ENCODE results near the gene METTL17. TPM values are rescaled to one million over a fixed set of nuclear protein-coding genes. Genes with fewer than 3 reads are reported as not detected.

Gene METTL17
- total and polyA plus RNA-seq, 2 experiments from 2014 or later: 31.3 to 87.7 TPM

DNA sequence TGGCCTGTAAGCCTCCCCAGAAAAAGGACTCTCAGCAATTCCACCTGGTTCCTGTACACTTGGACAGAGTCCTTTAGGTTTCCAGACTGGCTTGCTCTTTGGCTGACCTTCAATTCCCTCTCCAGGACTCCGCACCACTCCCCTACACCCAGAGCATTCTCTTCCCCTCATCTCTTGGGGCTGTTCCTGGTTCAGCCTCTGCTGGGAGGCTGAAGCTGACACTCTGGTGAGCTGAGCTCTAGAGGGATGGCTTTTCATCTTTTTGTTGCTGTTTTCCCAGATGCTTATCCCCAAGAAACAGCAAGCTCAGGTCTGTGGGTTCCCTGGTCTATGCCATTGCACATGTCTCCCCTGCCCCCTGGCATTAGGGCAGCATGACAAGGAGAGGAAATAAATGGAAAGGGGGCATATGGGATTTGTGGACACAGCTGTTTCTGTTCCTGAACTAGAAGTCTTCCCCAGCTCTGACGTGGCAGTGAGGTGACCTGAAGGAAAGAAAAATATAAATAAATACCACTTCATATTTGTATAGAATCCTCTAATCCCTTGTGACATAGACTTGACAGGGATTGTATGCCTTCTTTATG, 53.7 kb downstream of the METTL17 start:
- Histone ChIP-seq H3K9ac (no peak overlapping the region), H2AFZ (no peak overlapping the region), H3F3A (ENCODE audit: insufficient read depth) (peaks cover 14% of the 10 kb centered on the region), H3K4me2 (ENCODE audit: unreplicated experiment) (no peak overlapping the region), H3K4me3 (no peak overlapping the region), H3K27ac (no peak overlapping the region), H3K9me2 (ENCODE audit: insufficient read depth) (no peaks in the 10 kb centered on the region), H3K9me3 (ENCODE audit: low read depth) (no peaks in the 10 kb centered on the region), H3K4me1 (ENCODE audit: insufficient read depth) (peaks cover 27% of the 10 kb centered on the region), H3K27me3 (replicated peaks; ENCODE audit: insufficient read depth) (no peaks in the 10 kb centered on the region), H3K36me3 (ENCODE audit: low read depth) (no peaks in the 10 kb centered on the region), H3K79me2 (ENCODE audit: insufficient read depth) (no peaks in the 10 kb centered on the region), H4K20me1 (ENCODE audit: insufficient read depth) (no peaks in the 10 kb centered on the region)
- WGBS, 2 experiments (ENCODE audit: low coverage in 1 of 2, low lambda C conversion rate in 2 of 2, missing lambda C conversion rate in 2 of 2): 70 to 75% methylated on average over 2 of the region's 2 CpGs
- DNase-seq: no peak
- no peak for TF ChIP-seq EZH2phosphoT487 (IDR thresholded peaks at IDR 0.05; ENCODE audit: insufficient read depth, low read depth)
- no peak for TF ChIP-seq EZH2 (IDR thresholded peaks at IDR 0.05; ENCODE audit: insufficient read depth, poor library complexity, severe bottlenecking)
- in situ Hi-C loops (cut with MboI): no loop called here

DNA sequence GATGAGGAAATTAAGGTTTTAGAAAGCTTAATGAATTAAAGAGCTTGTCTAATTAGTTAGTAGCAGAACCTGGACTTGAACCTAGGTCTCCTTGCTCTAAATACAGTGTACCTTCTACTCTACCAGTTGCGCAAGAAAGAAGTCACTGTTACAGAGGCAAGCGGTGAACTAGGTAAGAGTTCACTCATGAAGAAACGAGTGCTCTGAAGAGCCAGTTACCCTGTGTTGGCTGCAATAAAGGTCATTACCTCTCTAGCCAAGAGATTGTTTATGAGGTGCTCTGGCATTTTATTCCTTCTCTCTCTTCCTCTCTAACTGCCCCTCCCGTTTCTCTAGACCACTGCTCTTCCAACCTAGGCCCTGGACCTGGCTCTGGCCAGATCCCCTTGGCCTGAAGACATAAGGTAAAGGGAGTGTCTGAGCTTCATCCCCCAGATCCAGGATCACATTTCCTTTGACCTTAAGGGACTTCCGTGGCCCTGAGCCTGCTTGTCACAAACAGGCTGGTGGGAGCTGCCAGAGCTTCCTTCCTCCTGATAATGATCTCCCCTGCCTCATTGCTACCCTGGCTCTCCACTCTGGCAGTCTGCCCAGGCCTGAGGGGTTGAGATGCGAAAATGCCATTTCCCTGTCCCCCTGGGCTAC, 54.3 kb downstream of the METTL17 start:
- TF ChIP-seq EZH2phosphoT487 (IDR thresholded peaks at IDR 0.05; ENCODE audit: insufficient read depth, low read depth): no peak
- no peak for TF ChIP-seq EZH2 (IDR thresholded peaks at IDR 0.05; ENCODE audit: insufficient read depth, poor library complexity, severe bottlenecking)
- Histone ChIP-seq H3K4me2 (ENCODE audit: unreplicated experiment) (no peak overlapping the region), H3K79me2 (ENCODE audit: insufficient read depth) (no peaks in the 10 kb centered on the region), H3K27ac (no peak overlapping the region), H3K9me2 (ENCODE audit: insufficient read depth) (no peaks in the 10 kb centered on the region), H2AFZ (no peak overlapping the region), H4K20me1 (ENCODE audit: insufficient read depth) (no peaks in the 10 kb centered on the region), H3K9ac (no peak overlapping the region), H3K9me3 (ENCODE audit: low read depth) (no peaks in the 10 kb centered on the region), H3F3A (ENCODE audit: insufficient read depth) (peaks cover 20% of the 10 kb centered on the region), H3K36me3 (ENCODE audit: low read depth) (no peaks in the 10 kb centered on the region), H3K4me3 (no peak overlapping the region), H3K4me1 (ENCODE audit: insufficient read depth) (peaks cover 28% of the 10 kb centered on the region), H3K27me3 (replicated peaks; ENCODE audit: insufficient read depth) (no peaks in the 10 kb centered on the region)
- no peak for DNase-seq
- in situ Hi-C loops (cut with MboI): no loop called here
- 65 to 66% methylated on average over 6 of the region's 6 CpGs for WGBS, 2 experiments (ENCODE audit: low coverage in 1 of 2, low lambda C conversion rate in 2 of 2, missing lambda C conversion rate in 2 of 2)

Small RNAs within 50 kb of the gene (microRNA-seq; reads per million reads assigned to microRNA genes)
- gene MIR6717 (ENCODE audit: borderline number of aligned reads): not detected

Small RNAs within 50 kb of the gene (small RNA-seq; reads per million reads assigned to genes)
- not detected for gene RN7SL189P (ENCODE audit: low read depth, low replicate concordance)

Other genes with a start within 250 kb of the METTL17 start
- not detected in 2 replicates for gene EDDM3A, start 244.1 kb upstream of the METTL17 start, total RNA-seq (2014; rRNA removed; shearing (Covaris generic))
- gene EDDM3A, start 244.1 kb upstream of the METTL17 start, polyA plus RNA-seq (2016; fragmentation: Nextera tagmentation; extraction: Ambion mirVana): not detected in 2 replicates
- not detected in 2 replicates for gene EDDM3B, start 221.6 kb upstream of the METTL17 start, total RNA-seq (2014; rRNA removed; shearing (Covaris generic))
- not detected in 2 replicates for gene EDDM3B, start 221.6 kb upstream of the METTL17 start, polyA plus RNA-seq (2016; fragmentation: Nextera tagmentation; extraction: Ambion mirVana)
- gene RNASE6, start 208.7 kb upstream of the METTL17 start, total RNA-seq (2014; rRNA removed; shearing (Covaris generic)): not detected in 2 replicates
- not detected in 2 replicates for gene RNASE6, start 208.7 kb upstream of the METTL17 start, polyA plus RNA-seq (2016; fragmentation: Nextera tagmentation; extraction: Ambion mirVana)
- not detected in 2 replicates for gene RNASE1, start 187.1 kb upstream of the METTL17 start, total RNA-seq (2014; rRNA removed; shearing (Covaris generic))
- not detected in 2 replicates for gene RNASE1, start 187.1 kb upstream of the METTL17 start, polyA plus RNA-seq (2016; fragmentation: Nextera tagmentation; extraction: Ambion mirVana)
- not detected in 2 replicates for gene RNASE3, start 98.6 kb upstream of the METTL17 start, total RNA-seq (2014; rRNA removed; shearing (Covaris generic))
- not detected in 2 replicates for gene RNASE3, start 98.6 kb upstream of the METTL17 start, polyA plus RNA-seq (2016; fragmentation: Nextera tagmentation; extraction: Ambion mirVana)
- gene RNASE2, start 34.5 kb upstream of the METTL17 start, total RNA-seq (2014; rRNA removed; shearing (Covaris generic)): not detected in 2 replicates
- gene RNASE2, start 34.5 kb upstream of the METTL17 start, polyA plus RNA-seq (2016; fragmentation: Nextera tagmentation; extraction: Ambion mirVana): not detected in 2 replicates
- gene SLC39A2, start 9.3 kb downstream of the METTL17 start, total RNA-seq (2014; rRNA removed; shearing (Covaris generic)): not detected in 2 replicates
- 0.24 TPM in 1 of 2 replicates, not detected in the other for gene SLC39A2, start 9.3 kb downstream of the METTL17 start, polyA plus RNA-seq (2016; fragmentation: Nextera tagmentation; extraction: Ambion mirVana)
- gene NDRG2, start 35.1 kb downstream of the METTL17 start, total RNA-seq (2014; rRNA removed; shearing (Covaris generic)): 2.8 TPM in 1 of 2 replicates, not detected in the other
- 0.28 and 0.85 TPM in 2 replicates for gene NDRG2, start 35.1 kb downstream of the METTL17 start, polyA plus RNA-seq (2016; fragmentation: Nextera tagmentation; extraction: Ambion mirVana)
- gene TPPP2, start 40.2 kb downstream of the METTL17 start, total RNA-seq (2014; rRNA removed; shearing (Covaris generic)): not detected in 2 replicates
- not detected in 2 replicates for gene TPPP2, start 40.2 kb downstream of the METTL17 start, polyA plus RNA-seq (2016; fragmentation: Nextera tagmentation; extraction: Ambion mirVana)
- not detected in 2 replicates for gene RNASE13, start 44.8 kb downstream of the METTL17 start, total RNA-seq (2014; rRNA removed; shearing (Covaris generic))
- not detected in 2 replicates for gene RNASE13, start 44.8 kb downstream of the METTL17 start, polyA plus RNA-seq (2016; fragmentation: Nextera tagmentation; extraction: Ambion mirVana)
- gene RNASE7, start 52.4 kb downstream of the METTL17 start, total RNA-seq (2014; rRNA removed; shearing (Covaris generic)): not detected in 2 replicates
- gene RNASE7, start 52.4 kb downstream of the METTL17 start, polyA plus RNA-seq (2016; fragmentation: Nextera tagmentation; extraction: Ambion mirVana): not detected in 2 replicates
- gene RNASE8, start 67.8 kb downstream of the METTL17 start, total RNA-seq (2014; rRNA removed; shearing (Covaris generic)): not detected in 2 replicates
- gene RNASE8, start 67.8 kb downstream of the METTL17 start, polyA plus RNA-seq (2016; fragmentation: Nextera tagmentation; extraction: Ambion mirVana): not detected in 2 replicates
- gene ARHGEF40, start 80.3 kb downstream of the METTL17 start, total RNA-seq (2014; rRNA removed; shearing (Covaris generic)): 56.6 and 68.3 TPM in 2 replicates
- 22.4 and 23.9 TPM in 2 replicates for gene ARHGEF40, start 80.3 kb downstream of the METTL17 start, polyA plus RNA-seq (2016; fragmentation: Nextera tagmentation; extraction: Ambion mirVana)
- gene ZNF219, start 108.7 kb downstream of the METTL17 start, total RNA-seq (2014; rRNA removed; shearing (Covaris generic)): 15.9 and 24.0 TPM in 2 replicates
- 1.6 and 1.8 TPM in 2 replicates for gene ZNF219, start 108.7 kb downstream of the METTL17 start, polyA plus RNA-seq (2016; fragmentation: Nextera tagmentation; extraction: Ambion mirVana)
- gene TMEM253, start 111.1 kb downstream of the METTL17 start, total RNA-seq (2014; rRNA removed; shearing (Covaris generic)): 0.97 TPM in 1 of 2 replicates, not detected in the other
- gene TMEM253, start 111.1 kb downstream of the METTL17 start, polyA plus RNA-seq (2016; fragmentation: Nextera tagmentation; extraction: Ambion mirVana): 0.18 TPM in 1 of 2 replicates, not detected in the other
- not detected in 2 replicates for gene OR5AU1, start 166.1 kb downstream of the METTL17 start, total RNA-seq (2014; rRNA removed; shearing (Covaris generic))
- not detected in 2 replicates for gene OR5AU1, start 166.1 kb downstream of the METTL17 start, polyA plus RNA-seq (2016; fragmentation: Nextera tagmentation; extraction: Ambion mirVana)